GM21447 (cell line): ENCODE results near the gene TMEM63A.
"Not testable (repeated sequence)": the region's sequence is repeated elsewhere in the genome, so short reads cannot be mapped to it uniquely, and the experiment has no call there.

Experiments
- ATAC-seq: cut with Tn5 transposase; IDR thresholded peaks from one replicate; pipeline ENCODE4 v1.9.1; 2021; ENCODE audit not compliant: unreplicated experiment

Gene TMEM63A

GRCh38 chr1:225909477-225909876, 27.3 kb upstream of the TMEM63A start:
- ATAC-seq: no peak

DNA sequence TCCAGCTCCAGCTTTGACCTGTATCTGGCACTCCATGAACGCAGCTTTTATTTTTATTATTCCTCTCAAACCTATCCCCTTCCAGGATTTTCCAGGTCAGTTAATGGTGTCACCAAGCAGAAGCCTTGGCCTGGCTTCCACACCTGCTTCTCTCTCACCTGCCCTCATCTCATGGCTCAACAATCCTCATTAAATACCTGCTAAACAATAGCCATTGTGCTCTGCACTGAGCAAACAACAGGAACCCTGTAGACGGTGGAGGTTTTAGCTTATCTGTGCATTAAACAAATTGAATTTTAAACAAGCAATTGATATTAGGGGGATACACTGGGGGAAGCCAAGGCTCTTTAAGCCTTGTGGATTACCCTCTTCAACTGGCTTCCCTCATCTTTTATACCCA, 26.6 kb upstream of the TMEM63A start:
- no peak for ATAC-seq

DNA sequence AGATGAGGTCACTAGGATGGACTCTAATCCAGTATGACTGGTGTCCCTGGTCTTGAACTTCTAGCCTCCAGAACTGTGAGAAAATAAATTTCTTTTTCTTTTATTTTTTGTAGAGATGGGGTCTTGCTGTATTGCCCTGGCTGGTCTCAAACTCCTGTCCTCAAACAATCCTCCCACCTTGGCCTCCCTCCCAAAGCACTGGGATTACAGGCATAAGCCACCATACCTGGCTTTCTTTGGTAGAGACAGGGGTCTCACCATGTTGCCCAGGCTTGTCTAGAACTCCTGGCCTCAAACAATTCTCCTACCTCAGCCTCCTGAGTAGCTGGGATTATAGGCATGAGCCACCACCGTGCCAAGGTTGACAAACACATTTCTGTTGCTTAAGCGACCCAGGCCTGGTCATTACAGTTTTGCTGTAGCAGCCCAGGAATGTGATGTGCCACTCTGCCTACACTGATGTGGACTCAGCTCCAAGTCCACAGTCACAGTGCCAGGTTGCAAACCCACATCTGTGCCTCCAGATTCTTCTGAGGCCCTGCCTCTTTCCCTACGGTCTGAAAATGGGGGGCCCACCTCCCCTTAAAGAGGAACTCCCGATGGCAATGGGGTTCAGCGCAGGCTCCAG, 25.9 kb upstream of the TMEM63A start:
- no peak for ATAC-seq

DNA sequence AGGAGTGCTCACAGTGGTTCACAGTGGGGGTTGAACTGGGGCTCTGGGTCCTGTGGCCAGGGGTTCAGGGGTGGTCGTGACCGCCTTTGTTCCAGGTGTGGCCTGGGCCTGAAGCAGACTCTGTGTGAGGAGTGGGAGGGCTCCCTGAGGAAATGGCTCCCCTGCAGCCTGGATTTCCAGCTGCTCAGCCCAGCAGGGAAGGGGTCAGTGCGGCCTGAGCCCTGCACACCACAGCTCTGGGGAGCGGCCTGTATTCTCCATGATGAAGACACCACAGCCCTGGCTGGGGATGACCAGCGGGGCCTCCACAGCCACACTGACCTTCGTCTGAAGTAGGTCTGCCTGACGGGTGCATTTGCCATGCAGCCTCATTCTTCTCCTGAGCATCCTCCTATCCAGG, 25.2 kb upstream of the TMEM63A start:
- no peak for ATAC-seq

DNA sequence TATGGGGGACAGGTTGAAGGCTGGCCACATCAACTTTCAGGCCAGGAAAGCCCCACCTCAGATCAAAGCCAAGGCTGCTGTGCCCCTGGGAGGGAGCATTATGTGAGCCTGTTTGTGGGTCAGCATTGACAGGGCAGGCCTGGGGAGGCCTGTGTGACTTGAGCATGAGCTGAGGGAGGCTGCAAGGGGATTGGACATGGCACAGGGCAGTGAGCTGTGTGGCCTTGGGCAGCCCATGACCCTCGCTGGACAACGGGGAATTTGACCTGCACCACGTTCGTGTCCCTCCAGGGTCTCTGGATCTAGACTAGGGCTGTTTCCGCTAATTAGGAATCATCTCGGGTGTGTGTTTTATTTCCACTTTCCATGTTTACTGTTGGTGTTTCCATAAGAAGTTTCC, 24.3 kb upstream of the TMEM63A start:
- no peak for ATAC-seq

DNA sequence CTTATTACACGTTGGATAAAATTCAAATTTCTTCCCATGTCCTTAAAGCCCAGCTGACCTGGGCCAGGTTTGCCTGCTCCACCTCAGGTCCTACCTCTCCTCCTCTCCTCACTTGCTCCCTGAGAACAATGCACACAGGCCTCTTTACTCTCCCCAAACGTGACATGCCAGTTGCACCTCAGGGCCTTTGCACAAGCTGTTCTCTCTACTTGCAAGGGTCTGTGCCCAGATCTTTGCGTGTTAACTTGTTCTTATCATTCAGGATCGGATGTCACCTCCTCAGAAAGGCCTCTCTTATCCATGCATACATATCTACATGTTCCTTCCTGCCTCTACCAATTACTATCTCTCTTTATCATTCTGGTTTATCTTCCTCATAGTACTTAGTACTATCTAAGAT, 21.4 kb upstream of the TMEM63A start:
- no peak for ATAC-seq

DNA sequence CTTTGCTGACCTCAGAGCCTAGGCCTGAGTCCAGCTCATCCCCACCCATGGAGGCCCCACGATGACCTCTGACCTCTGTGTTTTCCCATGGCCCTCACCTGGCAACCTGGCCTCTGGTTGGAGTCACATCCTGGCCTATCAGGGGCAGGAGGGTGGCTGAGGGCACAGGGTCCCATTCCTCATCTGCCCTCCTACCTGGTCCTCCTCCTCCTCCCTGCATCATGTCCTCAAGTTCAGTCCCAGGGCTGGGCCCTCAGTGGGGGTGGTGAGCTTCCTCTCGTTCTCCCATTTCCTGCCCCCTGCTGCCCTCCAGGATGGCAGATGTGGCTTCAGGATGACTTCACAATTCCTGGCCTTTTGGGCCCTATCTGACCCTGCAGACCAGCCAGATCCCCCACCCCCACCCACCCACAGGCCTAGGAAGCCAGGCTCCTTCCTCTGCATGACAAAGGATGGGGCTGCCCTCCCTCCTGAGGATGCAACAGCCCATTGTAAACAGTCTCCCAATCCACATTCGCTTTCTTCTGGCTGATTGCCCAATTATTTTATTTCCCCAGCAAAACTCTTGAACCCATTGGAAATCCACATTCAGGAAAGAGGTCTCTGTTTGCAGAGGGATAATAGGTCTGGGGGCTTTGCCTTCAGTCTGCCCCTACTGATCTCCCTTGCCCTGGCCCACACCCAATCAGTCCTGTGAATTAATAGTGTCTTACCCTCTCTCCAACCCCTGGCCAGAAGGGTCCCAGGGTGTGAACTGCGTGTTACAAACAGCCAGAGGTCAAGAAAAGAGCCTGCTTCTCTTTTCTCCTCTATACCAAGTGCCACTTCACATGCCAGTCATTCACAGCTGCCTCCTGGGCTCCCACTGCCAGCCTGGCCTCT, 17.1 kb upstream of the TMEM63A start:
- ATAC-seq: no peak

GRCh38 chr1:225897595-225898514, 15.7 kb upstream of the TMEM63A start:
- no peak for ATAC-seq

- peak; percentile 100 for ATAC-seq
These were observed 14.9 kb upstream of the TMEM63A start for GRCh38 chr1:225896937-225897549.

DNA sequence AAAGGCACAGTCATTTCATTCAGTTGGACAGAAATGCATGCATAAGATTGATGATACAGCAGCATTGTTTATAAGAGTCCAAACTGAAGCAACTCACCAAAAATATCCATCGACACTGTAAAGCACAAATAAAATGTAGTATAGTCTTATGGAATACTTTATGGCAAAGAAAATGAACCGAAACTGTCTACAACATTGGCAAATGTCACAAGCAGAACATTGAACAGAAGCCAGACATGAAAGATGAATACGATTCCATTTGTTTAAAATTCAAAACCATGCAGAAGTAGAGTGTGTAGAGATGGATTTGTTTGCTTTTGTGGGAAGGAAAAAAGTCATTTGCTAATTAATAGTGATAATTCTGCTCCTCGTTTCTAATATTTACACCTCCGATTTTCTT, 14.3 kb upstream of the TMEM63A start:
- ATAC-seq: no peak

DNA sequence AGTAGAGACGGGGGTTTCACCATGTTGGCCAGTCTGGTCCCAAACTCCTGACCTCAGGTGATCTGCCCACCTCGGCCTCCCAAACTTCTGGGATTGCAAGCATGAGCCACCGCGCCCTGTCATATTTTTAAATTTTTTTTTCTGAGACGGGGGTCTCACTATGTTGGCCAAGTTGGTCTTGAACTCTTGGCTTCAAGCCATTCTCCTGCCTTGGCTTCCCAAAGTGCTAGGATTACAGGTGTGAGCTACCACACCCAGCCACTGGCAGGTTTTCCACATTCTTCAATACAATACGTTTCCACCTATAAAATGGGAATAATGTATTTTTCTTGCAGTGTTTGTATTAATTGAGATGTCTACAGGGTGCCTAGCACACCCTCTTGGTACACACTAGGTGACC, 10.1 kb upstream of the TMEM63A start:
- no peak for ATAC-seq

DNA sequence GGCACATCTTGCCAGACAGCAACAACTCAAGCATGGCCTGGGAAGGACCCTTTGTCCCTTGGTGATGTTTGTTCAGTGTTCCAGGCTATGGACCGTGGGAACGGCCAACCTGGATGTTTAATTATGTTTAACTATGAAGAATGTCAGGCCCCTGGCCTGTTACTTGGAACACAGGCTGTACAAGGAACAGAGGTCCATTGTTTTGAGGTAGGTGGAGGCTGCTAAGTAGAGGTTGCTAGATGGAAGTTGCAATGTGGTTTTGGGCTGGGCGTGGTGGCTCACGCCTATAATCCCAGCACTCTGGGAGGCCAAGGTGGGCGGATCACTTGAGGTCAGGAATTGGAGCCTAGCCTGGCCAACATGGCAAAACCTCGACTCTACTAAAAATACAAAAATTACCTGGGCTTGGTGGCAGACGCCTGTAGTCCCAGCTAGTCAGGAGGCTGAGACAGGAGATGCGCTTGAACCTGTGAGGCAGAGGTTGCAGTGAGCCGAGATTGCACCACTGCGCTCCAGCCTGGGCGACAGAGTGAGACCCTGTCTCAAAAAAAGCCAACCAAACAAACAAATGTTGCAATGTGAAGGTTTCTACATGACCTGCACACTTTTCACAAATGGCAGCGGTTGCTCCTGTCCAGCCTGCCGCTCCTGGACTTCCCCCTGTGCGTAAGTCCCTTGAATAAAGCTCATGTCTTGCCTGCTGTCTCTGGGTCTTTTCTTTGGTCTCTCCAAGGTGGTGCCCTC, 9.2 kb upstream of the TMEM63A start:
- ATAC-seq: no peak

DNA sequence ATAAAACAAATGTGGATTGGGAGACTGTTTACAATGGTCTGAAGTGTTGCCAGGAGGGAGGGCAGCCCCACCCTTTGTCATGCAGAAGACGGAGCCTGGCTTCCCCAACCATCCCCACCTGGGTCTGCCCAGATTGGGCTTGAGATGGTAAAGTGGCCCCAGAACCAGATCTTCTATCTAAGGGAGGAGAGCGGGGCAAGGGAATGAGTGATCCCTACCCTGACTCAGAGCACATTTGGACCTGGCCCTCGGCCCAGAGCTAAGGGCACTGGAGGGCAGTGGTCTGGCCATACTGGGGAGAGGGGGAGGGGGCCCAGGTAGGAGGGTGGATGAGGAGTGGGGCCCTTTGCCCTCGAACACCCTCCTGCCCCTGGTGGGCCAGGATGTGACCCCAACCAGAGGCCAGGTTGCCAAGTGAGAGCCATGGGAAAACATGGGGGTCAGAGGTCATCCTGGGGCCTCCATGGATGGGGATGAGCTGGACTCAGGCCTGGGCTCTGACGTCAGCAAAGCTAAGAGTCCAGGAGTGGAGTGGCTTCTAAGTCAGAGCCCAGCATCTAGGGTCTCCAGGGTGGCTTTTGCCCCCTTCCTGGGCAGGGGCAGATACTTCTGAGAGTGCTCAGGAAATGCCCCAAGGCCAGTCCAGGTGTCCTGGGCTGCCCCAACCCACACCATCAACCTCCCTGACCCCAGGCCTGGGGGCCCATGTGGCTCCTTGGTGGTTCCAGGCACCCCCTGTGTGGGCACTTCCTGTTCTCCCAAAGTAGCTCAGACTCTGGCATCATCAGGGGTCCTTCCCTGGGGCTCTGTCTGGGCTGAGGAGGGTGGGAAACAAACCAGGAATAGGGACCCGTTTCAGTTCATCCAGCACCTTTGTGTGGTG, 8.4 kb upstream of the TMEM63A start:
- ATAC-seq: no peak

DNA sequence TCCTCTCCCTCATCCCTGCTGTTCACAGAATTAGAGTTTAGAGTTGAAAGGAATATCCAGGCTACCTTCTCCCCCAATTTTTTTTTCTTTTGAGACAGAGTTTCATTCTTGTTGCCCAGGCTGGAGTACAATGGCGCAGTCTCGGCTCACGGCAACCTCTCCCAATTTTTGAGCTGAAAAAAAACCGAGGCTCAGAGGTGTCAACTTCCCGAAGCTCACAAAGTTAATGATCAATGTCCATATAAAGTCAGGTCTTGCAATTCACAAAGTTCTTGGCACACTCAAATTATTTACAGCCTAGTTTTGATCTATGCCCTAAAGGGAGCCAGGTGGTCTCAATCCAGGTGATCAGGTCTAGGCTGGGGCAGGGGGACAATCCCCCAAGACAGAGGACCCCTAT, 7.6 kb upstream of the TMEM63A start:
- ATAC-seq: no peak

DNA sequence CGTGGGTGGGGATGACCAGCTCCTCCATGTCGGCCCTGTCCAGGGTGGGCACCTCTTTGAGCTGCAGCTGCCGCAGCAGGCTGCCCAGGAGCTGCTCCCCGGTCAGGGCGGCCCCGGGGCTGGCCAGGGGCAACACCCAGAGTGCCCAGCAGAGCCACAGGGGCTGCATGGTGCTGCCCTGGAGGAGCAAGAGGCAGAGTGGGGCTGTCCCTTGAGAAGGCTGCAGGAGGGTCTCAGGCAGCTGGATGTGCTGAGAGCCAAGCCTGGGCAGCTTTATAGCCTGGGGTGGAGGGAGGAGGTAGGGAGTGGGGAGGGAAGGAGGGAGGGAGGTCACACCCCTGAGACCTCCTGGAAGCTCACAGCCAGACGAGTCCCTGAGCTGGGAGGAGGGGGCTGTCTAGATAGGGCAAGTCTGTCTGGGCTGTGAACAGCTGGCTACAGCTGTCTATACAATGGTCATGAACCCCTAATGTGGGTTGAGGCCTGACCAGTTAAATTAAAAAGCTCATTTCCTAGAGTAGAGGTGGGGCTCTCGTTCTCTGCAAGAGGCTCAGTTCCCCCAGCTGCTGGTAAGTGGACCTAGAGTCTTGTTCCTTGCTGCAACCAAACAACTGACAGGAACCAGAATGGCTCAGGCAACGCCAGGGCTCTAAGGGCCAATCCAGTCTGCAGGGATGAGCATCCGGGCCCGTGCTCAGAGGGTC, 6.9 kb upstream of the TMEM63A start, which contains the start of gene LEFTY1:
Gene LEFTY1, minus strand, starts transcription at position 249 of the 704 bp plus-strand sequence. Its CDS starts 80 bp downstream, at position 169.
- ATAC-seq: no peak

GRCh38 chr1:225888289-225888897, 6.2 kb upstream of the TMEM63A start:
- ATAC-seq: no peak

- ATAC-seq: not testable (repeated sequence)
These were observed 5.5 kb upstream of the TMEM63A start for GRCh38 chr1:225887554-225888288.

DNA sequence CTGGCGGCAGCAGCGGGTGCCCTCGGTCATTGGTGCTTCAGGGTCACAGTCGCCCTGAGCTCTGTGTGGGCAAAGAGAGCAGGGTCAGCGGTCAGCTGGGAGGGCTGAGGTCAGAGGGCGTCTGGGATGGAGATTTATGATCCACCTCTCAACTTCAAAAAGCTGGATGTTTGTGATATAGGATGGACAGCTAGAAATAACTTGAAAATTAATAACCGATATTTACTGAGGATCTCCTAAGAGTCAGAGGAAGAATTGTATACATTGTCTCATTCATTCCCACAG, 4.8 kb upstream of the TMEM63A start:
- no peak for ATAC-seq
